CD14-positive monocyte (primary cell): ENCODE results near the gene LY6G6D. TPM values are rescaled to one million over a fixed set of nuclear protein-coding genes. Genes with fewer than 3 reads are reported as not detected.

Experiments
- DNase-seq, 3 donors: peaks; one replicate each; pipeline ENCODE4 v3.0.0-alpha.2; 2011 to 2022
- H2AFZ ChIP-seq: 2 replicates; pipeline ENCODE4 v1.6.0; 2012; ENCODE audit warnings: mild to moderate bottlenecking, low read depth, low read length, inconsistent platforms; ENCODE audit not compliant: insufficient read depth, poor library complexity, severe bottlenecking
- H3K27ac ChIP-seq, 2 donors: 1 replicate in 1 of 2; 2 replicates in 1 of 2; pipeline ENCODE4 v1.5.1; 2012 to 2013; ENCODE audit warnings: low read length in 2 of 2, control low read depth in 1 of 2, inconsistent platforms in 1 of 2, low read depth in 1 of 2, mild to moderate bottlenecking in 1 of 2
- H3K27me3 ChIP-seq, 2 donors: one replicate each; pipeline versions ENCODE4 v1.6.0 to v1.6.1; 2011 to 2013; ENCODE audit warnings: low read length in 2 of 2; ENCODE audit not compliant: control insufficient read depth in 2 of 2, insufficient read depth in 2 of 2
- H3K36me3 ChIP-seq, 2 donors: replicated peaks in 1 of 2; 1 replicate in 1 of 2; 2 replicates in 1 of 2; pipeline versions ENCODE4 v1.5.1 to v1.6.1; 2012 to 2013; ENCODE audit warnings: low read length in 2 of 2, control low read depth in 1 of 2, inconsistent platforms in 1 of 2, mild to moderate bottlenecking in 1 of 2; ENCODE audit not compliant: insufficient read depth in 2 of 2, control insufficient read depth in 1 of 2
- H3K4me1 ChIP-seq, 2 donors: 1 replicate in 1 of 2; 2 replicates in 1 of 2; pipeline versions ENCODE4 v1.5.1 to v1.6.1; 2012 to 2013; ENCODE audit warnings: low read length in 2 of 2, control low read depth in 1 of 2, inconsistent platforms in 1 of 2, mild to moderate bottlenecking in 1 of 2, moderate library complexity in 1 of 2; ENCODE audit not compliant: insufficient read depth in 2 of 2, control insufficient read depth in 1 of 2
- H3K4me2 ChIP-seq: replicated peaks from 2 replicates; pipeline ENCODE3; 2012; ENCODE audit warnings: low read length, moderate library complexity, mild to moderate bottlenecking; ENCODE audit not compliant: poor library complexity, severe bottlenecking; ENCODE audit errors: extremely low read depth
- H3K4me3 ChIP-seq, 3 experiments: fragments of 200-600 bp in 1 of 3; sonication (generic) in 1 of 3; replicated peaks in 1 of 3; 1 replicate in 2 of 3; 2 replicates in 1 of 3; pipeline ENCODE4 v1.5.1; 2011 to 2013; ENCODE audit warnings: low read length in 3 of 3, mild to moderate bottlenecking in 3 of 3, control low read depth in 2 of 3, low read depth in 2 of 3, inconsistent platforms in 1 of 3, moderate library complexity in 1 of 3
- H3K79me2 ChIP-seq: 2 replicates; pipeline ENCODE4 v1.6.0; 2012; ENCODE audit warnings: mild to moderate bottlenecking, control low read depth, inconsistent platforms, low read length, moderate library complexity; ENCODE audit not compliant: insufficient read depth
- H3K9ac ChIP-seq: 2 replicates; pipeline ENCODE4 v1.6.0; 2017; ENCODE audit warnings: low read length, mild to moderate bottlenecking; ENCODE audit not compliant: insufficient read depth, poor library complexity, severe bottlenecking
- H3K9me3 ChIP-seq, 2 donors: replicated peaks in 1 of 2; 1 replicate in 1 of 2; 2 replicates in 1 of 2; pipeline versions ENCODE4 v1.5.1 to v1.6.1; 2012 to 2013; ENCODE audit warnings: low read length in 2 of 2, control low read depth in 1 of 2; ENCODE audit not compliant: control insufficient read depth in 1 of 2, insufficient read depth in 1 of 2
- H4K20me1 ChIP-seq: 2 replicates; pipeline ENCODE4 v1.6.0; 2012; ENCODE audit warnings: mild to moderate bottlenecking, low read length, control low read depth, moderate library complexity; ENCODE audit not compliant: insufficient read depth
- H3K27ac Mint-ChIP-seq, 7 donors: one replicate each; pipeline ENCODE4 v1.8.0; 2020; ENCODE audit warnings: mild to moderate bottlenecking in 7 of 7, mixed read lengths in 7 of 7, moderate library complexity in 6 of 7, inconsistent platforms in 2 of 7
- H3K27me3 Mint-ChIP-seq, 3 donors: one replicate each; pipeline ENCODE4 v1.8.0; 2021 to 2022; ENCODE audit warnings: low read depth in 3 of 3, mild to moderate bottlenecking in 3 of 3, mixed read lengths in 3 of 3, moderate library complexity in 3 of 3, inconsistent platforms in 1 of 3
- H3K36me3 Mint-ChIP-seq, 2 donors: one replicate each; pipeline ENCODE4 v1.8.0; 2020; ENCODE audit warnings: mixed read lengths in 2 of 2, inconsistent platforms in 1 of 2, mild to moderate bottlenecking in 1 of 2
- H3K4me1 Mint-ChIP-seq: one replicate; pipeline ENCODE4 v1.8.0; 2020; ENCODE audit warnings: mild to moderate bottlenecking, mixed read lengths
- H3K4me3 Mint-ChIP-seq, 2 donors: one replicate each; pipeline ENCODE4 v1.8.0; 2020; ENCODE audit warnings: mild to moderate bottlenecking in 2 of 2, mixed read lengths in 2 of 2, moderate library complexity in 1 of 2
- H3K9me3 Mint-ChIP-seq, 7 donors: one replicate each; pipeline ENCODE4 v1.8.0; 2020 to 2022; ENCODE audit warnings: mixed read lengths in 7 of 7, mild to moderate bottlenecking in 6 of 7, moderate library complexity in 6 of 7, inconsistent platforms in 2 of 7
- WGBS: methylation state at CpG from one replicate; pipeline ENCODE4 v1.1.5; 2013; ENCODE audit warnings: missing lambda C conversion rate; ENCODE audit not compliant: insufficient coverage; 5-methylcytosine and 5-hydroxymethylcytosine counted together
- intact Hi-C, 2 donors: fragments of 100-400 bp; cut with micrococcal nuclease; formaldehyde crosslinking; loops; one replicate each; pipeline versions ENCODE4 v1.15.0 to v1.15.1; 2023
- polyA plus RNA-seq, 3 donors: library from polyadenylated mRNA; depleted of rRNA in 1 of 3; unstranded in 2 of 3; stranded (reverse) in 1 of 3; fragments of 300-500 nt in 2 of 3; fragments of >200 nt in 1 of 3; fragmentation: Illumina TruSeq in 2 of 3; gene quantifications; 1 replicate in 2 of 3; 2 replicates in 1 of 3; pipeline ENCODE4 v1.2.3, GENCODE V29; 2012 to 2021
- TF ChIP-seq, protein P1 (sequence below): fragments of 200-600 bp; IDR thresholded peaks from one replicate; pipeline ENCODE4 v1.8.0; 2022; ENCODE audit warnings: antibody characterized with exemption, mild to moderate bottlenecking

The LY6G6D gene
- polyA plus RNA-seq, 3 donors, result not detected

DNA sequence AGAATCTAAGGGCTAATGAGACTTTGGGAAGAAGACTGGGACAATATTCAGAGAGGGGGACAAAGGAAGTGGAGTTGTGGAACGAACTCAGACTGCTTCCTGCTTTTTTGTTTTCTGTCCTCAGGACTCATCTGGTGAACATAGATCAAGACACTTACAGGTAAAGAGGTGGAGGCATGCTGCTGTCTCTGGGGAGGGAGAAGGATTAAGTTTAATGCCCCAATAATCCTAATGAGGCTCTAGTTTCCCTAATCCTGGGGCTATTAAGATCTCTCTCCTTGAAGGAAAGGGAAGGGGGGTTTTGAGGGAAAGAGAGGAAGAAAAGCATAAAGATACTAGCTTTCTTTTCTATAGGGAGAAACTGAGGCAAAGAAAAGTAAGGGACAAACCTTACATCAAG lies 29.3 kb downstream of the LY6G6D start:
- Histone ChIP-seq H4K20me1 (no peaks in the 10 kb centered on the region), H3K27ac (no peak overlapping the region), H3K4me3 (no peak overlapping the region), H3K4me1 (peaks cover 13 to 22% of the 10 kb centered on the region in 2 donors), H2AFZ (no peak overlapping the region), H3K27me3 (no peaks in the 10 kb centered on the region), H3K79me2 (peaks cover 19% of the 10 kb centered on the region), H3K36me3 (peaks cover under 1 to 25% of the 10 kb centered on the region in 2 donors), H3K4me2 (no peak overlapping the region), H3K9ac (no peak overlapping the region), H3K9me3 (no peaks in the 10 kb centered on the region)
- Mint-ChIP-seq H3K4me1 (peaks cover 21% of the 10 kb centered on the region), H3K36me3 (peaks cover 26 to 31% of the 10 kb centered on the region in 2 donors), H3K27me3 (peaks cover 0 to 2% (median 0%) of the 10 kb centered on the region in 3 donors), H3K9me3 (no peaks in the 10 kb centered on the region), H3K4me3 (no peak overlapping the region), H3K27ac (peak overlapping the region in 3 of 7 donors; percentile 15 to 67 (median 26))
- DNase-seq, result no peak
- TF ChIP-seq, protein P1, sequence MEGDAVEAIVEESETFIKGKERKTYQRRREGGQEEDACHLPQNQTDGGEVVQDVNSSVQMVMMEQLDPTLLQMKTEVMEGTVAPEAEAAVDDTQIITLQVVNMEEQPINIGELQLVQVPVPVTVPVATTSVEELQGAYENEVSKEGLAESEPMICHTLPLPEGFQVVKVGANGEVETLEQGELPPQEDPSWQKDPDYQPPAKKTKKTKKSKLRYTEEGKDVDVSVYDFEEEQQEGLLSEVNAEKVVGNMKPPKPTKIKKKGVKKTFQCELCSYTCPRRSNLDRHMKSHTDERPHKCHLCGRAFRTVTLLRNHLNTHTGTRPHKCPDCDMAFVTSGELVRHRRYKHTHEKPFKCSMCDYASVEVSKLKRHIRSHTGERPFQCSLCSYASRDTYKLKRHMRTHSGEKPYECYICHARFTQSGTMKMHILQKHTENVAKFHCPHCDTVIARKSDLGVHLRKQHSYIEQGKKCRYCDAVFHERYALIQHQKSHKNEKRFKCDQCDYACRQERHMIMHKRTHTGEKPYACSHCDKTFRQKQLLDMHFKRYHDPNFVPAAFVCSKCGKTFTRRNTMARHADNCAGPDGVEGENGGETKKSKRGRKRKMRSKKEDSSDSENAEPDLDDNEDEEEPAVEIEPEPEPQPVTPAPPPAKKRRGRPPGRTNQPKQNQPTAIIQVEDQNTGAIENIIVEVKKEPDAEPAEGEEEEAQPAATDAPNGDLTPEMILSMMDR, result no peak
- no CpG with 5 or more reads among the region's 1 CpG for WGBS
- intact Hi-C loops, result no loop called here

DNA sequence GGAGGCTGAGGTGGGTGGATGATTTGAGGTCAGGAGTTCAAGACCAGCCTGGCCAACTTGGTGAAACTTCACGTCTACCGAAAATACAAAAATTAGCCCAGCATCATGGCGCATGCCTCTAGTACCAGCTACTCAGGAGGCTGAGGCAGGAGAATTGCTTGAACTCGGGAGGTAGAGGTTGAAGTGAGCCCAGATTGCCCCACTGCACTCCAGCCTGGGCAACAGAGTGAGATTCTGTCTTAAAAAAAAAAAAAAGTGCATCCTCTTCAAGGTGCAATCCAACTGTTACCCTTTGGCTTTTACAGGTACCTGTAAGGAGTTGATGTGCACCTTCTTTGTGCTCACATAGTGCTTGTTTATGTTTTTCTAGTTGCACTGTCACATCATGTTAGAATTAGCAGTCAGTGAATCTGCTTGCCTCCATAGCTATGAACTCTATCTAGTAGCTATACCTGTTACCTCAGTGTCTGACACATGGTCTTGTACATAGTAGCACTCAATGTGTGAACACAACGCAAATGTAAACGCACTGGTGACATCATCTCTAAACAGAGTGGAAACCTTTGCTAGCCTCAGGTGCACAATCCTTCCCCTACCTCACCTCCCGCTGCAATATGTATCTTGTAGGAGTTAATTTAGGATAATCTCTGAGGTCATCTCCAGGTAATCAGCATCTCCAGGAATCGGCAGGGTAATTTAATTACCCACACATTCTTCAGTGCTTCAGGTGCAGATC lies 34.3 kb downstream of the LY6G6D start:
- Mint-ChIP-seq H3K27ac (peak overlapping the region in 1 of 7 donors; percentile 50), H3K4me3 (no peak overlapping the region), H3K9me3 (no peaks in the 10 kb centered on the region), H3K4me1 (no peaks in the 10 kb centered on the region), H3K27me3 (no peaks in the 10 kb centered on the region), H3K36me3 (peaks cover 18 to 21% of the 10 kb centered on the region in 2 donors)
- Histone ChIP-seq H3K9ac (no peak overlapping the region), H3K9me3 (no peaks in the 10 kb centered on the region), H3K79me2 (no peaks in the 10 kb centered on the region), H3K4me2 (no peak overlapping the region), H3K27me3 (no peaks in the 10 kb centered on the region), H3K4me3 (no peak overlapping the region), H2AFZ (no peak overlapping the region), H4K20me1 (no peaks in the 10 kb centered on the region), H3K36me3 (peaks cover 2 to 15% of the 10 kb centered on the region in 2 donors), H3K27ac (no peak overlapping the region), H3K4me1 (no peaks in the 10 kb centered on the region)
- DNase-seq, result no peak
- 100% methylated on average over 4 of the region's 8 CpGs for WGBS
- intact Hi-C loops, result loop anchor here in 1 of 2 donors (5.0 kb wide), 1 partner anchor 43 kb away; no protein-coding TSS in a partner anchor
- TF ChIP-seq, protein P1, result no peak
